Measurements from ENCODE around the gene VPS37C.
"Not testable (repeated sequence)": the region's sequence is repeated elsewhere in the genome, so short reads cannot be mapped to it uniquely, and the experiment has no call there.

VPS37C gene

DNA sequence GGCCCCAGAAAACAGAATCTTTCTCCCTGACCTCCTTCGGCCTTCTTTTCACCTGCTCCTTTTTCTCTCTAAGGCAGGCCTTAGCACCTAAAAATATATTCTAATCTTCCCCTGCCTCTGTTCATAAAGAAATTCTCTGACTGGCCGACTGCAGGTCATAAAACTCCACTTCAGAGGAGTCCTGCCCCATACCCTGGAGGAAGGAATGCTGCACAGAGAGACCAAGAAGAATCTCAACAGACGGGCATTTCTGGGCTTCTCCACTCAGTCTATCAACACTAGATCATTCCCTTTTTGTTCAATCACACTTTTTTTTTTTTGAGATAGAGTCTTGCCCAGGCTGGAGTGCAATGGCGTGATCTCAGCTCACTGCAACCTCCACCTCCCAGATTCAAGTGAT lies 22.4 kb upstream of the VPS37C start:
- DNase-seq (ENCODE audit: extremely low read depth, low read depth) = no peak
- no peak; the same call in 1 of the 2 replicates for TF ChIP-seq CTCF (IDR thresholded peaks at IDR 0.05; ENCODE audit: low read depth, low read length)

- no peak for DNase-seq (ENCODE audit: extremely low read depth, low read depth)
- no peak for TF ChIP-seq CTCF (IDR thresholded peaks at IDR 0.05; ENCODE audit: low read depth, low read length)
These were observed 20.3 kb upstream of the VPS37C start for GRCh38 chr11:61181489-61181888.

DNA sequence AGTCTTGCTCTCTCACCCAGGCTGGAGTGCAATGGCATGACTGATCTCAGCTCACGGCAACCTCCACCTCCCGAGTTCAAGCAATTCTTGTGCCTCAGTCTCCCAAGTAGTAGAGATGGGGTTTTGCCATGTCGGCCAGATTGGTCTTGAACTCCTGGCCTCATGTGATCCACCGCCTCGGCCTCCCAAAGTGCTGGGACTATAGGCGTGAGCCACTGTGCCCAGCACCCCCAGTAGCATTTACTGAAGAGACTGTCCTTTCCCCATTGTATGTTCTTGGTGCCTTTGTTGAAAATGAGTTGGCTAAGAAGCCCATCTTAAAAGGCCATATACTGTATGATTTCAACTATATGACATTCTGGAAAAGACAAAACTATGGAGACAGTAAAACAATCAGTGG lies 19.0 kb upstream of the VPS37C start:
- not testable (repeated sequence) for DNase-seq (ENCODE audit: extremely low read depth, low read depth)

GRCh38 chr11:61176446-61176845 lies 15.2 kb upstream of the VPS37C start:
- DNase-seq (ENCODE audit: extremely low read depth, low read depth) = no peak
- no peak for TF ChIP-seq CTCF (IDR thresholded peaks at IDR 0.05; ENCODE audit: low read depth, low read length)

GRCh38 chr11:61174949-61175348 lies 13.7 kb upstream of the VPS37C start:
- no peak for DNase-seq (ENCODE audit: extremely low read depth, low read depth)
- no peak for TF ChIP-seq CTCF (IDR thresholded peaks at IDR 0.05; ENCODE audit: low read depth, low read length)

DNA sequence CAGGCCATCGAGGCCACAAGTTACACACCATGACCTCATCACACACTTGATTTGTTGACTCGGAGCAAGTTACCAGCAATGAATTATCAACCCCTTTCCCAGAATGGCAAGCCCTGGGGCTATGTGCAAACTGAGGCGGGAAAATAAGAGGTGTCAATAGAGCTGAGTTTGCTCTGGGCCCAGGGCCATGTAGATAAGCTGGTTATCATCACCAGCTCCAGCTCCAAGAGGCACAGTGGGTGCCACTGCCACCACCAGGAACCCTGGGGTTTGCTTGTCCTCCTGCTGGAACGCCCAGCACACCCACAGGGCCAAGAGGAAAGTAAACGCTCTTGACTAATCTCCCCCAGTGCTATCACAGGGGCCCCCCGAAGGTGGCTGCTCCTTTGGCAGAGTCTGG lies 13.0 kb upstream of the VPS37C start:
- TF ChIP-seq CTCF (IDR thresholded peaks at IDR 0.05; ENCODE audit: low read depth, low read length) = no peak
- no peak for DNase-seq (ENCODE audit: extremely low read depth, low read depth)

DNA sequence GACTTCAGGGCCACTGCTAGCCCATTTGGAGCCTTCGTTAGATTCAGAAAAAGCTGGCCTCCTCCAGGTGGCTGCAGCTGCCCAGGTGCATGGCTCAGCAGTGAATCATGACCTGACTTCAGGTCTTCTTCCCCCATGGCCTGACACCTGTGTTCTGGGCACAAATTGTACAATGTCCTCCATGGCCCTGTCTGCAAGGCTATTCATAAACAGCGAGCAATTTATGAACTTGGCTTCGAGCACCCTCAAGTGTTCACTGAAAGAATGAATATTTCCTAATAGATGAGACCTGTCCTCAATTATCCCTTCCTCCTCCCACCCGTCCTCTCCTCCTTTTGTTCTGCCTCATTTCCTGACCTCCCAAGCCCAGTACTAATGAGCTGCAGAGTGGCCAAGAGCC lies 12.2 kb upstream of the VPS37C start:
- TF ChIP-seq CTCF (IDR thresholded peaks at IDR 0.05; ENCODE audit: low read depth, low read length) = peak; percentile 25
- no peak for DNase-seq (ENCODE audit: extremely low read depth, low read depth)

DNA sequence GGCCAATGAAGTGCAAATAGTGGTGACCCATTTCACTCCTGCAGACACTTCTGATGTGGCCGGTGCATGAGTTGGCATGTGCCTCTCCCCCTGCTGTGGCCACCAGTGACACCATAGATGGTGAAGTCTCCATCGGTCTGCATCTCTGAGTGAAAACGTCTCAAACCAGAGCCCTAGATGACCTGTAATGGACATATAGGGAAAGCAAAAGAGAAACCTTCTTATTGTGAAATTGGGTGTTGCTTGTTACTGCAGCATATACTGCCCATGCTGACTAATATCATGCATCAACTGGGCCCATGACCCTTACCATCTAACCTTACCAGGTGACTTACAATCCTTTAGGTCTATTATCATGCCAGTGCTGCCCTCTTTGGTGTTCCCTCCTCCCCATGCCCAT lies 11.7 kb upstream of the VPS37C start:
- no peak for TF ChIP-seq CTCF (IDR thresholded peaks at IDR 0.05; ENCODE audit: low read depth, low read length)
- no peak for DNase-seq (ENCODE audit: extremely low read depth, low read depth)
